ENCODE data around the gene FADS1. TPM values are rescaled to one million over a fixed set of nuclear protein-coding genes. Genes with fewer than 3 reads are reported as not detected.

The FADS1 gene
- total RNA-seq, 2 experiments from 2014 or later, result 84.1 to 92.8 TPM

GRCh38 chr11:61841636-61842527, 25.1 kb upstream of the FADS1 start:
- peaks cover 84% of the 10 kb centered on the region for H3K36me3 Mint-ChIP-seq (ENCODE audit: low read depth)
- ChIA-PET POLR2A (interaction anchor here (1.0 kb wide), 1 partner anchor 14 kb away, joined by 4 read pairs; the partner anchor contains the start of gene FADS2), CTCF (interaction anchor here (1.0 to 1.1 kb wide), 2 partner anchors 45 to 57 kb away, joined by 3 to 5 read pairs; no protein-coding TSS in a partner anchor)
- ATAC-seq (no peak), DNase-seq (no peak)
- no peak overlapping the region for H3K4me3 Mint-ChIP-seq
- no peak overlapping the region for H3K27ac Mint-ChIP-seq
- no peaks in the 10 kb centered on the region for H3K27me3 Mint-ChIP-seq (ENCODE audit: low read depth)
- no peaks in the 10 kb centered on the region for H3K9me3 Mint-ChIP-seq (ENCODE audit: insufficient read depth)
- H3K4me1 Mint-ChIP-seq (ENCODE audit: low read depth), result peaks cover 18% of the 10 kb centered on the region

- Mint-ChIP-seq H3K4me1 (ENCODE audit: low read depth) (peaks cover 27% of the 10 kb centered on the region), H3K4me3 (no peak overlapping the region), H3K9me3 (ENCODE audit: insufficient read depth) (no peaks in the 10 kb centered on the region), H3K27me3 (ENCODE audit: low read depth) (no peaks in the 10 kb centered on the region), H3K36me3 (ENCODE audit: low read depth) (peaks cover 80% of the 10 kb centered on the region), H3K27ac (peak overlapping the region; percentile 63)
- ChIA-PET POLR2A (interaction anchor here (1.3 to 1.5 kb wide), 2 partner anchors 12 to 13 kb away, joined by 4 to 6 read pairs; partner anchors contain the start of gene FADS2), CTCF (interaction anchor here (1.3 to 1.9 kb wide), 2 partner anchors 24 to 43 kb away, joined by 4 to 6 read pairs; partner anchors contain the start of gene FADS1)
- no peak for ATAC-seq
- DNase-seq, result no peak
These were observed 23.6 kb upstream of the FADS1 start for GRCh38 chr11:61840371-61840770.

GRCh38 chr11:61839742-61840141, 22.9 kb upstream of the FADS1 start:
- ChIA-PET POLR2A (interaction anchor here (1.5 kb wide), 1 partner anchor 11 kb away, joined by 6 read pairs; the partner anchor contains the start of gene FADS2), CTCF (interaction anchor here (1.3 to 1.9 kb wide), 2 partner anchors 23 to 42 kb away, joined by 4 to 6 read pairs; partner anchors contain the start of gene FADS1)
- H3K4me1 Mint-ChIP-seq (ENCODE audit: low read depth), result peaks cover 29% of the 10 kb centered on the region
- H3K27me3 Mint-ChIP-seq (ENCODE audit: low read depth), result no peaks in the 10 kb centered on the region
- DNase-seq, result no peak
- peak overlapping the region; percentile 48 for H3K27ac Mint-ChIP-seq
- peaks cover 78% of the 10 kb centered on the region for H3K36me3 Mint-ChIP-seq (ENCODE audit: low read depth)
- no peak for ATAC-seq
- no peak overlapping the region for H3K4me3 Mint-ChIP-seq
- no peaks in the 10 kb centered on the region for H3K9me3 Mint-ChIP-seq (ENCODE audit: insufficient read depth)

- CTCF ChIA-PET, result no interaction called here
- Mint-ChIP-seq H3K36me3 (ENCODE audit: low read depth) (peaks cover 81% of the 10 kb centered on the region), H3K27me3 (ENCODE audit: low read depth) (no peaks in the 10 kb centered on the region), H3K4me3 (no peak overlapping the region), H3K27ac (peak overlapping the region; percentile 78), H3K4me1 (ENCODE audit: low read depth) (peaks cover 35% of the 10 kb centered on the region), H3K9me3 (ENCODE audit: insufficient read depth) (no peaks in the 10 kb centered on the region)
- ATAC-seq (no peak), DNase-seq (no peak)
- POLR2A ChIA-PET, result no interaction called here
These were observed 22.1 kb upstream of the FADS1 start for GRCh38 chr11:61838921-61839320.

- H3K36me3 Mint-ChIP-seq (ENCODE audit: low read depth), result peaks cover 84% of the 10 kb centered on the region
- H3K4me3 Mint-ChIP-seq, result no peak overlapping the region
- no peaks in the 10 kb centered on the region for H3K9me3 Mint-ChIP-seq (ENCODE audit: insufficient read depth)
- DNase-seq, result no peak
- no peaks in the 10 kb centered on the region for H3K27me3 Mint-ChIP-seq (ENCODE audit: low read depth)
- peak overlapping the region; percentile 78 for H3K27ac Mint-ChIP-seq
- ATAC-seq, result no peak
- H3K4me1 Mint-ChIP-seq (ENCODE audit: low read depth), result peaks cover 40% of the 10 kb centered on the region
- POLR2A ChIA-PET, result no interaction called here
- CTCF ChIA-PET, result no interaction called here
These were observed 21.7 kb upstream of the FADS1 start for GRCh38 chr11:61838501-61838900.

GRCh38 chr11:61837411-61838005, 20.7 kb upstream of the FADS1 start:
- no peaks in the 10 kb centered on the region for H3K9me3 Mint-ChIP-seq (ENCODE audit: insufficient read depth)
- H3K4me1 Mint-ChIP-seq (ENCODE audit: low read depth), result peaks cover 50% of the 10 kb centered on the region
- no peaks in the 10 kb centered on the region for H3K27me3 Mint-ChIP-seq (ENCODE audit: low read depth)
- no peak overlapping the region for H3K27ac Mint-ChIP-seq
- ATAC-seq (no peak), DNase-seq (no peak)
- POLR2A ChIA-PET, result no interaction called here
- no peak overlapping the region for H3K4me3 Mint-ChIP-seq
- CTCF ChIA-PET, result interaction anchor here (0.6 to 1.2 kb wide), 3 partner anchors 9 to 472 kb away, joined by 3 to 4 read pairs (median 4); no protein-coding TSS in a partner anchor
- H3K36me3 Mint-ChIP-seq (ENCODE audit: low read depth), result peaks cover 84% of the 10 kb centered on the region

- Mint-ChIP-seq H3K4me3 (no peak overlapping the region), H3K27me3 (ENCODE audit: low read depth) (no peaks in the 10 kb centered on the region), H3K9me3 (ENCODE audit: insufficient read depth) (no peaks in the 10 kb centered on the region), H3K27ac (peak overlapping the region; percentile 95), H3K4me1 (ENCODE audit: low read depth) (peaks cover 60% of the 10 kb centered on the region), H3K36me3 (ENCODE audit: low read depth) (peaks cover 83% of the 10 kb centered on the region)
- CTCF ChIA-PET, result interaction anchor here (1.9 to 3.3 kb wide), 2 partner anchors 39 to 246 kb away, joined by 4 to 34 read pairs; no protein-coding TSS in a partner anchor
- POLR2A ChIA-PET, result interaction anchor here (1.2 kb wide), 1 partner anchor 21 kb away, joined by 3 read pairs; no protein-coding TSS in a partner anchor
- no peak for ATAC-seq
- no peak for DNase-seq
These were observed 19.4 kb upstream of the FADS1 start for GRCh38 chr11:61836193-61836592.

- Mint-ChIP-seq H3K9me3 (ENCODE audit: insufficient read depth) (no peaks in the 10 kb centered on the region), H3K4me3 (peak overlapping the region; percentile 77), H3K27me3 (ENCODE audit: low read depth) (no peaks in the 10 kb centered on the region), H3K36me3 (ENCODE audit: low read depth) (peaks cover 83% of the 10 kb centered on the region), H3K4me1 (ENCODE audit: low read depth) (peaks cover 69% of the 10 kb centered on the region), H3K27ac (peak overlapping the region; percentile 95)
- ChIA-PET CTCF (interaction anchor here (0.6 to 3.3 kb wide), 8 partner anchors 11 to 274 kb away, joined by 3 to 34 read pairs (median 4); partner anchors contain the start of gene FADS1), POLR2A (interaction anchor here (0.6 to 1.8 kb wide), 8 partner anchors 14 to 274 kb away, joined by 3 to 33 read pairs (median 3); partner anchors contain the start of genes FADS1, FEN1, FTH1 and TMEM258)
- DNase-seq (peak; percentile 91), ATAC-seq (peak; percentile 99)
These were observed 17.7 kb upstream of the FADS1 start for GRCh38 chr11:61834278-61835048.

GRCh38 chr11:61833926-61834277, 17.1 kb upstream of the FADS1 start:
- ATAC-seq (no peak), DNase-seq (no peak)
- H3K36me3 Mint-ChIP-seq (ENCODE audit: low read depth), result peaks cover 82% of the 10 kb centered on the region
- ChIA-PET POLR2A (interaction anchor here (0.6 to 1.8 kb wide), 8 partner anchors 14 to 291 kb away, joined by 3 to 33 read pairs (median 3); partner anchors contain the start of genes FADS1, FEN1, FTH1 and TMEM258), CTCF (interaction anchor here (0.6 to 3.3 kb wide), 7 partner anchors 11 to 274 kb away, joined by 3 to 34 read pairs (median 3); partner anchors contain the start of gene FADS1)
- no peaks in the 10 kb centered on the region for H3K27me3 Mint-ChIP-seq (ENCODE audit: low read depth)
- H3K27ac Mint-ChIP-seq, result peak overlapping the region; percentile 95
- H3K9me3 Mint-ChIP-seq (ENCODE audit: insufficient read depth), result no peaks in the 10 kb centered on the region
- H3K4me1 Mint-ChIP-seq (ENCODE audit: low read depth), result peaks cover 69% of the 10 kb centered on the region
- peak overlapping the region; percentile 77 for H3K4me3 Mint-ChIP-seq

- peaks cover 66% of the 10 kb centered on the region for H3K4me1 Mint-ChIP-seq (ENCODE audit: low read depth)
- peak overlapping the region; percentile 95 for H3K27ac Mint-ChIP-seq
- ChIA-PET CTCF (interaction anchor here (1.3 to 3.3 kb wide), 4 partner anchors 16 to 275 kb away, joined by 3 to 34 read pairs (median 6); partner anchors contain the start of gene FADS1), POLR2A (interaction anchor here (0.6 to 1.8 kb wide), 3 partner anchors 19 to 292 kb away, joined by 3 to 10 read pairs (median 10); partner anchors contain the start of gene FTH1)
- ATAC-seq (no peak), DNase-seq (peak; percentile 32)
- peaks cover 79% of the 10 kb centered on the region for H3K36me3 Mint-ChIP-seq (ENCODE audit: low read depth)
- H3K27me3 Mint-ChIP-seq (ENCODE audit: low read depth), result no peaks in the 10 kb centered on the region
- no peaks in the 10 kb centered on the region for H3K9me3 Mint-ChIP-seq (ENCODE audit: insufficient read depth)
- H3K4me3 Mint-ChIP-seq, result peak overlapping the region; percentile 77
These were observed 16.7 kb upstream of the FADS1 start for GRCh38 chr11:61833471-61833870.
